ENCODE data around the gene GRPR. TPM values are rescaled to one million over a fixed set of nuclear protein-coding genes. Genes with fewer than 3 reads are reported as not detected.

Gene GRPR
- total and polyA plus RNA-seq, 10 of the 15 experiments (the other 5 are each of a cell fraction or from before 2014, with no cell fraction given) = 0.10 to 3.7 (median 0.21) TPM; not detected in 1

- TF ChIP-seq CEBPZ (IDR thresholded peaks at IDR 0.05; ENCODE audit: low read depth, low read length) (no peak), HDAC2 (IDR thresholded peaks at IDR 0.05) (no peak), SREBF2 (IDR thresholded peaks at IDR 0.05; ENCODE audit: low read length) (no peak), RAD21 (IDR thresholded peaks at IDR 0.05; ENCODE audit: insufficient read depth, low read depth, low read length) (peak; percentile 57), ZNF687 (IDR thresholded peaks at IDR 0.05) (no peak), JUNB (IDR thresholded peaks at IDR 0.05) (no peak), RAD51 (IDR thresholded peaks at IDR 0.05) (no peak), SMC3 (IDR thresholded peaks at IDR 0.05; ENCODE audit: borderline replicate concordance, low read length) (peak; percentile 50; the same call in 1 of the 2 replicates), CTCF (IDR thresholded peaks at IDR 0.05 in 2 of 3, conservative IDR thresholded peaks at IDR 0.05 in 1 of 3; ENCODE audit: control insufficient read depth in 2 of 3, extremely low read depth in 1 of 3, insufficient read depth in 1 of 3, low read depth in 3 of 3, low read length in 3 of 3) (peak; percentile 44 to 52 (median 51); a peak in 5 of 6 replicates)
- CTCF ChIA-PET = interaction anchor here (0.7 to 6.2 kb wide), 30 partner anchors 10 to 464 kb away, joined by 3 to 118 read pairs (median 5); partner anchors contain the start of genes AP1S2 and GRPR
- Histone ChIP-seq H3K4me1 (ENCODE audit: control insufficient read depth, insufficient read depth, low read length) (peaks cover 3% of the 10 kb centered on the region), H3K9me3 (replicated peaks; ENCODE audit: control insufficient read depth, insufficient read depth, low read length) (no peaks in the 10 kb centered on the region; the same call in 2 of the 3 replicates), H2AFZ (ENCODE audit: control insufficient read depth, low read depth, low read length) (no peak overlapping the region), H4K20me1 (ENCODE audit: control insufficient read depth, insufficient read depth) (no peaks in the 10 kb centered on the region), H3K79me2 (ENCODE audit: control insufficient read depth, insufficient read depth, low read length) (no peaks in the 10 kb centered on the region), H3K36me3 (ENCODE audit: control insufficient read depth in 2 of 2, insufficient read depth in 2 of 2, low read length in 1 of 2) (no peaks in the 10 kb centered on the region), H3K27me3 (replicated peaks in 1 of 2; ENCODE audit: control insufficient read depth in 2 of 2, insufficient read depth in 2 of 2, low read length in 1 of 2) (peaks cover 0 to 2% of the 10 kb centered on the region in 2 experiments; a peak in 3 of 4 replicates), H3K4me2 (ENCODE audit: control insufficient read depth, insufficient read depth) (no peak overlapping the region), H3K4me3 (no peak overlapping the region), H3K9ac (ENCODE audit: control insufficient read depth, insufficient read depth, low read length) (no peak overlapping the region), H3K27ac (ENCODE audit: control insufficient read depth, insufficient read depth) (no peak overlapping the region)
- FAIRE-seq (no peak), ATAC-seq (peak; percentile 82), DNase-seq (ENCODE audit: low read depth, low spot score) (peak; percentile 16)
- no TSS peak for BruUV-seq (replicated peaks)
- WGBS (ENCODE audit: insufficient coverage, insufficient replicate concordance, low lambda C conversion rate, missing lambda C conversion rate) = 39% methylated on average over 1 of the region's 1 CpG
- in situ Hi-C loops (cut with MboI) = no loop called here
- intact Hi-C loops (cut with micrococcal nuclease; ENCODE audit: unreplicated experiment) = loop anchor here (1.0 to 5.0 kb wide), 4 partner anchors 74 to 376 kb away; partner anchors contain the start of gene AP1S2
- SMC1A ChIA-PET (ENCODE audit: uncharacterized antibody, unreplicated experiment) = interaction anchor here (0.5 to 6.5 kb wide), 15 partner anchors 9 to 597 kb away, joined by 3 to 42 read pairs (median 6); partner anchors contain the start of genes AP1S2 and GRPR
- POLR2A ChIA-PET = interaction anchor here (0.5 to 1.3 kb wide), 2 partner anchors 34 to 290 kb away, joined by 3 to 4 read pairs; no protein-coding TSS in a partner anchor
- RAD21 ChIA-PET (ENCODE audit: unreplicated experiment) = interaction anchor here (0.7 to 2.6 kb wide), 9 partner anchors 8 to 322 kb away, joined by 3 to 17 read pairs (median 4); partner anchors contain the start of gene GRPR
These were observed 14.7 kb downstream of the GRPR start for GRCh38 chrX:16138108-16138427.
